ENCODE results near the gene CPVL. TPM values are rescaled to one million over a fixed set of nuclear protein-coding genes. Genes with fewer than 3 reads are reported as not detected.
A peak's percentile ranks its signal among the peaks of the same experiment; 100 is the strongest.

The CPVL gene
- total RNA-seq, 1 donor from 2014 or later, result not detected

DNA sequence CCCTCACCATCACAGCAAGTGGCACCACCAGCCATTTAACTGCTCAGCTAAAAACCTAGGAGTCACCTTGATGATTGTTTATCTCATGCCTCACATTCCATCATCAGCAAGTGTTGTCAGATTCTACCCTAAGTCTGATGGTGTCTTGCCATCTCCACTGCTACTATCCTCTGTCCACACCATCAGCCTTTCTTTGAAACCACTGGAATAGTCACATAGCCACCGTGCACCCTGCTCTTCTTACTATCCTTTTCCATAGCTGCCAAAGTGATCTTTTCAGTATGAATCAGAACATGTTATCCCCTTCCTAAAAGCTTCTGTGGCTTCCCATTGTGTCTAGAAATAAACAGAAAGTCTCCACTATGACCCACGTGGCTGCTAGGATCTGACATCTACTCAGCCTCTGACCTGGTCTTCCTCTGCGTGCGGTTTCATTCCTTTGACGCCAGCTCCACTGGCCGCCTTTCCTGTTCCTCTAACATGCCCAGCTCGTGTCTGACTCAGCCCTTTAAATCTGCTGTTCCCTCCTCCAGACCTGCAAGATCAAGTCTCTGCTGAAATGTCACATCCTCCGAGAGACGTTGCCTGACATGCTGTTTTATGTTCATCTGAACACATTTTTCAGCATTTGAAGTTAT lies 31.7 kb upstream of the CPVL start:
- no peaks in the 10 kb centered on the region for H3K9me3 Mint-ChIP-seq

DNA sequence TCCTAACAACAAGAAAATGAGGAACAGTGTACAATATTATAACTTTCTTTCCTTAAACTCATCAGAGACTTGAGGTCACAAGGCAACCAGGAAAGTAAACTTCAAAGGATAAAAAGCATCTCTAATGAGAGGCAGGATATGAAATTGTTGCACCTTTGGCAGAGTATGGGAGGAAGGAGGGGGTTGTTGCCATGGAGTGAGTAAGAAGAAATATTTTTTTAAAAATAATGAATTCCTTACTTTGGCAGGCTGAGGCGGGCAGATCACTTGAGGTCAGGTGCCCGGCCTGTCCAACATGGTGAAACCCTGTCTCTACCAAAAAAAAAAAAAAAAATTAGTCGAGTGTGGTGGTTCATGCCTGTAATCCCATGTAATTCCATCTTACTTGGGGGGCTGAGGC lies 27.1 kb upstream of the CPVL start:
- Mint-ChIP-seq H3K9me3 (no peaks in the 10 kb centered on the region), H3K27ac (no peak overlapping the region), H3K27me3 (ENCODE audit: low read depth) (peaks cover 8% of the 10 kb centered on the region), H3K4me3 (ENCODE audit: low read depth) (no peak overlapping the region), H3K36me3 (ENCODE audit: low read depth) (no peaks in the 10 kb centered on the region), H3K4me1 (ENCODE audit: low read depth) (peaks cover 10% of the 10 kb centered on the region)
- intact Hi-C loops (cut with micrococcal nuclease), result loop anchor here (10.0 kb wide), 1 partner anchor 101 kb away; no protein-coding TSS in a partner anchor
- DNase-seq (ENCODE audit: low spot score), result no peak

More for the DNA sequence above, 31.7 kb upstream of the CPVL start:
- no peak overlapping the region for H3K4me3 Mint-ChIP-seq (ENCODE audit: low read depth)
- intact Hi-C loops (cut with micrococcal nuclease), result loop anchor here (10.0 kb wide), 1 partner anchor 97 kb away; no protein-coding TSS in a partner anchor
- DNase-seq (ENCODE audit: low spot score), result no peak
- H3K27ac Mint-ChIP-seq, result peak overlapping the region; percentile 3
- H3K36me3 Mint-ChIP-seq (ENCODE audit: low read depth), result no peaks in the 10 kb centered on the region
- H3K4me1 Mint-ChIP-seq (ENCODE audit: low read depth), result peaks cover 10% of the 10 kb centered on the region
- peaks cover 16% of the 10 kb centered on the region for H3K27me3 Mint-ChIP-seq (ENCODE audit: low read depth)

DNA sequence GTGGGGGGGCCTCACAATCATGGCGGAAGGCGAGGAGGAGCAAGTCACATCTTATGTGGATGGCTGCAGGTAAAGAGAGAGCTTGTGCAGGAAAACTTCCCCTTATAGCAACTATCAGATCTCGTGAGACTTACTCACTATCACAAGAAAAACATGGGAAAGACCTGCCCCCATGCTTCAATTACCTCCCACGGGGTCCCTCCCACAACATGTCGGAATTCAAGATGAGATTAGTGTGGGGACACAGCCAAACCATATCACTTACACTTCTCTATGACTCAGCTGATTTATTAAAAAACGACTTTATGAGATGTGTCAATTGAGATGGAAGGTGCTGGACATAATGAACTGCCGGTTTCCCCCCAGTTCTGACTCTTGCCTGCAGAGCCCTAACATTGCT lies 24.4 kb upstream of the CPVL start:
- Mint-ChIP-seq H3K27me3 (ENCODE audit: low read depth) (peaks cover 5% of the 10 kb centered on the region), H3K4me1 (ENCODE audit: low read depth) (no peaks in the 10 kb centered on the region), H3K9me3 (no peaks in the 10 kb centered on the region), H3K36me3 (ENCODE audit: low read depth) (no peaks in the 10 kb centered on the region), H3K27ac (no peak overlapping the region), H3K4me3 (ENCODE audit: low read depth) (no peak overlapping the region)
- intact Hi-C loops (cut with micrococcal nuclease), result loop anchor here (10.0 kb wide), 1 partner anchor 104 kb away; no protein-coding TSS in a partner anchor
- no peak for DNase-seq (ENCODE audit: low spot score)

DNA sequence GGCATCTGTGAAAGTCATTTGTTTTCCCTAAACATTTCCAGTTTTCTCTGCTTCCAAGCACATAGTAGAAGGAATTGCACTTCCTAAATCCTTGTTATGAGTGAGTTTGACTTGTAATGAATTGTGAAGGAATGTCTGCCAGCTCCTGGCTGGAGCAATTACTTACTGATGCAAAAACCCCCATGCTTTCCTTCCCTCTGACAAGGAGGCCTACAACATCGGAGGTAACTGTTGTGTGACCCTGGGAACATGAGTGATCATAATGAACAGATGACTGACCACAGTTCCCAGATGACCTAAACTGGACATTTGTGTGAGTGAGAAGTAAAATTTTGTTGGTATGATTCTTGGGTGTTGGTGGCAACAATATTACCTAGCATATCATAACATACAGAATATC lies 21.4 kb upstream of the CPVL start:
- Mint-ChIP-seq H3K4me3 (ENCODE audit: low read depth) (no peak overlapping the region), H3K27me3 (ENCODE audit: low read depth) (peaks cover 3% of the 10 kb centered on the region), H3K4me1 (ENCODE audit: low read depth) (no peaks in the 10 kb centered on the region), H3K27ac (no peak overlapping the region), H3K9me3 (no peaks in the 10 kb centered on the region), H3K36me3 (ENCODE audit: low read depth) (no peaks in the 10 kb centered on the region)
- no peak for DNase-seq (ENCODE audit: low spot score)
- intact Hi-C loops (cut with micrococcal nuclease), result no loop called here

DNA sequence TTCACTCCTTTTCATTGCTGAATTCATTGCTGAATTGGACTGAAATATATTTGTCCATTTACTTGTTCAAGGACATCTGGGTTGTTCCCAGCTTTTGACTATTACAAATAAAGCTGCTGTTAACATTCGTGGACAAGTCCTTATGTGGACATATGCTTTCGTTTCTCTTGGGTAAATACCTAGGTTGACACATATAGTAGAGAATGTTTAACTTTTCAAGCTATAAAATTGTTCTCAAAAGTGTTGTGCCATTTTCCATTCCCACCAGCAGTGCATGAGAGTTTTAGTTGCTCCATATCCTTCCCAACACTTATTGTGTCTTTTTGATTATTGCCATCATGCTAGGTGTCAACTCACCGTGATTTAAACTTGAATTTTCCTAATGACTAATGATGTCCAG lies 17.5 kb upstream of the CPVL start:
- H3K4me3 Mint-ChIP-seq (ENCODE audit: low read depth), result no peak overlapping the region
- H3K27me3 Mint-ChIP-seq (ENCODE audit: low read depth), result peaks cover 5% of the 10 kb centered on the region
- no peaks in the 10 kb centered on the region for H3K4me1 Mint-ChIP-seq (ENCODE audit: low read depth)
- intact Hi-C loops (cut with micrococcal nuclease), result no loop called here
- no peak for DNase-seq (ENCODE audit: low spot score)
- H3K36me3 Mint-ChIP-seq (ENCODE audit: low read depth), result no peaks in the 10 kb centered on the region
- H3K9me3 Mint-ChIP-seq, result no peaks in the 10 kb centered on the region
- no peak overlapping the region for H3K27ac Mint-ChIP-seq

DNA sequence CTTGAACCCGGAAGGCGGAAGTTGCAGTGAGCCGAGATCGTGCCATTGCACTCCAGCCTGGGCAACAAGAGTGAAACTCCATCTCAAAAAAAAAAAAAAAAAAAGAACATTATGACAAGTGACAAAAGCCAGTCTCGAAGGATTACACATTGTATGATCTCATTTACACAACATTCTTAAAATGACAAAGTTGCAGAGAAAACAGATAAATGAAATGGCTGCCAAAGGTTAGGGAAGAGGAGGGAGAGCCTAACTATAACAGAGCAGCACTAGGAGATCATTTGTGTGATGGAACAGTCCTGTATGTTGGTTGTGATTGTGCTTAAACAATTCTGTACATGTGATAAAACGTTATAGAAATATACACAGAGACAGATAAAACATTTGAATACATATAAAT lies 16.2 kb upstream of the CPVL start:
- no peaks in the 10 kb centered on the region for H3K9me3 Mint-ChIP-seq
- intact Hi-C loops (cut with micrococcal nuclease), result no loop called here
- H3K4me3 Mint-ChIP-seq (ENCODE audit: low read depth), result no peak overlapping the region
- no peak for DNase-seq (ENCODE audit: low spot score)
- no peaks in the 10 kb centered on the region for H3K36me3 Mint-ChIP-seq (ENCODE audit: low read depth)
- no peak overlapping the region for H3K27ac Mint-ChIP-seq
- H3K27me3 Mint-ChIP-seq (ENCODE audit: low read depth), result peaks cover 10% of the 10 kb centered on the region
- H3K4me1 Mint-ChIP-seq (ENCODE audit: low read depth), result no peaks in the 10 kb centered on the region

DNA sequence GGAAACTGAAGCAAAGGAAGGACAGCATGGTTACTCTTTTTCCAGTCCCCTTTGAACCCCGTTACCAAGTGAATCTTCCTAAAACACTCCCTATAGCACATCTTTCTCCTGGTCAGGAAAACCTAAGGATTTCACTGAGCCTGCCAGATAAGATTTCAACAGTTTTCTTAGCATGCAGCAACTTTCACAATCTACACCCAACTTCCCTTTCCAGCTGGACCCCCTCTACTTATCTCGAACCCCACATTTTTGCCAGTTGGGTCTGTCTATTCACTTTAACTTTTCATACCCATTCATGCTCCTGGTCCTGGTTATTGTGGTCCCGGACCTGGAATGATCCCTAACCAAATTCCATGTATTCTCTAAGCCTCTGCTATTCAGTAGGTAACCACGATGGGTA lies 14.9 kb upstream of the CPVL start:
- H3K36me3 Mint-ChIP-seq (ENCODE audit: low read depth), result no peaks in the 10 kb centered on the region
- H3K9me3 Mint-ChIP-seq, result no peaks in the 10 kb centered on the region
- H3K27me3 Mint-ChIP-seq (ENCODE audit: low read depth), result peaks cover 9% of the 10 kb centered on the region
- intact Hi-C loops (cut with micrococcal nuclease), result no loop called here
- H3K4me3 Mint-ChIP-seq (ENCODE audit: low read depth), result no peak overlapping the region
- no peak for DNase-seq (ENCODE audit: low spot score)
- H3K4me1 Mint-ChIP-seq (ENCODE audit: low read depth), result peaks cover 7% of the 10 kb centered on the region
- H3K27ac Mint-ChIP-seq, result no peak overlapping the region

DNA sequence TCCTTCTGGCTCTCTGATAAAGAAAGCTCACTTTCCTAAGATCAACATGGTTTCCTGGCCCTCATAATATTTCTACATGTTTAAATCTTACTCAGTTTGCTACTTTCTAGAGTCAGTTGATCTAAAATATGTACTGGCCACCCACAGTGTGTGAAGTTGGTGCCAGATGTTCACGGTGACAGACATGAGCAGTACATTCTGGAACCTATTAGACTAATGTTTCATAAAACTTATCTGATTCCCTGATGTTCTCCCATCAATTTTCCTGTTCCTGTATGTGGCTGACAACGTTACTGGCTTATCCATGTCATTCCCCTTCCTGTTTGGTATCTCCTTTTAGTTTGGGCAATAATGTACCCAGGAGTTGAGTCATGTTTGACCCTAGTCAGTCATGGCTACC lies 13.7 kb upstream of the CPVL start:
- no peak overlapping the region for H3K27ac Mint-ChIP-seq
- H3K4me3 Mint-ChIP-seq (ENCODE audit: low read depth), result no peak overlapping the region
- no peak for DNase-seq (ENCODE audit: low spot score)
- intact Hi-C loops (cut with micrococcal nuclease), result no loop called here
- H3K4me1 Mint-ChIP-seq (ENCODE audit: low read depth), result peaks cover 7% of the 10 kb centered on the region
- H3K9me3 Mint-ChIP-seq, result no peaks in the 10 kb centered on the region
- H3K27me3 Mint-ChIP-seq (ENCODE audit: low read depth), result peaks cover 9% of the 10 kb centered on the region
- no peaks in the 10 kb centered on the region for H3K36me3 Mint-ChIP-seq (ENCODE audit: low read depth)

DNA sequence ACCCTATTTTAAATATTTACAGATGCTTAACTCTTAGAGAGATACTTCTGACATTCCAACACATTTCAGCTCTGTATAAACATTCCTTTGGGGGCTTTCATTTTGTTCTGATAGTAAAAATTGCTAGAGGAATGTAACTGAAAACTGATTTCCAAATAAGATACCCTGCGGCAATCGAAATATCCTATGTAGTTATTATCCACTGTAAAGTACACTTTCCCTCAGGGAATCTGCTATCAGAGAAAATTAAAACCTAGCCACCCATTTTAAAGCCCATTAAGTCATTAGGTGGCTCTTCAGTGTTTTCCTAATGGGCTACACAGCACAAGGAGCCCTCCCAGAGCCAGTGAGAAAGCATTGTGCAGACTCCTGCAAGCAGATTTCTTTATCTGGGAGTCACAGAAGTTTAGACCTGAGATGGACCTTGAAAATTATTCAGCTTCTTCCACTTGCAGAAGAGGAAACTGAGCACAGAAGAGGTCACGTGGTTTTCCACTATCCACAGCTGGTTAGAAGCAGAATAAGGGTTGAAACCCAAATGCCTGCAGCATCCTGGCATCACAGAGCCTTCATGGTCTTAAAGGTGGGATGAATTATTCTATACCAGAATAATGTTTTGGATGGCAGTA lies 12.6 kb upstream of the CPVL start:
- H3K4me1 Mint-ChIP-seq (ENCODE audit: low read depth), result peaks cover 7% of the 10 kb centered on the region
- H3K4me3 Mint-ChIP-seq (ENCODE audit: low read depth), result no peak overlapping the region
- peaks cover 9% of the 10 kb centered on the region for H3K27me3 Mint-ChIP-seq (ENCODE audit: low read depth)
- H3K9me3 Mint-ChIP-seq, result no peaks in the 10 kb centered on the region
- H3K36me3 Mint-ChIP-seq (ENCODE audit: low read depth), result no peaks in the 10 kb centered on the region
- H3K27ac Mint-ChIP-seq, result no peak overlapping the region
- intact Hi-C loops (cut with micrococcal nuclease), result no loop called here
- DNase-seq (ENCODE audit: low spot score), result no peak

DNA sequence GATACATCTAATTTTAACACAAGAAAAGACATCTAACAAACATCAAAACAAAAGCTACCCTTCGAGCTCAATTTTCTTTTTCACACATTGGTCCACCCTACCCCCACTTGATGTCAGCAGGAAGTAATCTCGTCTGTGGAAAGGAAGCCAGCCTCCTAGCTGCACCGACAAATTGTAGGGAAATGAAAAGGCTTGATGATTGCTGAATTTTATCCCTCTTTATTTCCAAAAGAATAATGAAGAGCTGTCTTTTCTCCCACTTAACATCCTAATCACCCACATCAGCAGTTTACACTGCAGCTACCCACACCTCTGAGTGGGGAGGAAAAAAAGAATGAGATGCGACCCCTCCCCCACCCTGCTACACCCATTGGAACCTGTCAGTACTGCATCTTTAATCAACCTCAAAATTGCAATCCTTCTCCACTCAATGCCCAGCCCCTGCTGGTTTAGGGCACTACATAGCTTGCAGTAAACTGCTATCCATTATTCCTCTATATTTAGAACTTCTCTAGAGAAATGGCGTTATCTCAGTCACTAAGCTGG lies 10.6 kb upstream of the CPVL start:
- peaks cover 7% of the 10 kb centered on the region for H3K4me1 Mint-ChIP-seq (ENCODE audit: low read depth)
- no peak overlapping the region for H3K4me3 Mint-ChIP-seq (ENCODE audit: low read depth)

DNA sequence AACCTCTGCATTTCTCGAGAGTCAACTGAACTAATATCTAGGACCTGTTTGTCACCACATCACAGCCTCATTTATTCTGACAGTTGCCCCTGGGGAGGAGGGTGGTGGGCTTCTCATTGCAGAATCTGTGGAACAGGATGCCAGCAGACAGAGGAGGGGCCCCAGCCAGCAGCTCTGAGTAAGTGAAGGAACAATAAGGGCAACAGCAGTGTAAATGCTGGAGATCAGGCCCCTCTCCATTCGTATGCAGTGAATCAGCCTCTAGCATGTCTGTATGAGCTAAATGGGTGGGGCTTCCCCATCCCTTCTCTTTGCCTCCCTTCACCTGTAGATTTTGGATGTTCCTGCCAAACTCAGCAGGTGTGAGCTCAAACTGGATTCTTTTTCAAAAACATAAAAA lies 7.7 kb upstream of the CPVL start:
- DNase-seq (ENCODE audit: low spot score), result no peak
- Mint-ChIP-seq H3K9me3 (no peaks in the 10 kb centered on the region), H3K36me3 (ENCODE audit: low read depth) (no peaks in the 10 kb centered on the region), H3K27ac (no peak overlapping the region), H3K4me3 (ENCODE audit: low read depth) (no peak overlapping the region), H3K27me3 (ENCODE audit: low read depth) (peaks cover 10% of the 10 kb centered on the region), H3K4me1 (ENCODE audit: low read depth) (peaks cover 7% of the 10 kb centered on the region)
- intact Hi-C loops (cut with micrococcal nuclease), result no loop called here

More for the DNA sequence above, 10.6 kb upstream of the CPVL start:
- H3K36me3 Mint-ChIP-seq (ENCODE audit: low read depth), result no peaks in the 10 kb centered on the region
- peaks cover 8% of the 10 kb centered on the region for H3K27me3 Mint-ChIP-seq (ENCODE audit: low read depth)
- no peak overlapping the region for H3K27ac Mint-ChIP-seq
- H3K9me3 Mint-ChIP-seq, result no peaks in the 10 kb centered on the region
- no peak for DNase-seq (ENCODE audit: low spot score)
- intact Hi-C loops (cut with micrococcal nuclease), result no loop called here

DNA sequence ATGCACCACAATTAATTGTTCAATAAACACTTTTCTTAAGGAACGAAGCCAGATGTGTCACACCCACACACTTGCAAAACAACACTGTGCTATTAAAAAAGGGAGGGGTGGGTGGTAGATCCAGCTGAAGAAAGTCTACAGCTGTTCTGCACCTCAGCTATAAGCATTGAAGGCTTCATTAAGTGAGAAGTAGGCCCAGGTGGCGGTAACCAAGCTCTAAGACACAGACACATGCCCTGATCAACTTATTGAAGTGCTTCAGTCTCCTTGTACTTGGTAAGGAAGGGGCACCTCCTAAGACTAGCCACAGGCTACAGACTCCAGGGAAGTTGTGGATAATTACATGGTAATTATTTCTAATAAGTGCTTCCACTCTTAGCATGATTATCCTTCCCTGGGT lies 4.5 kb upstream of the CPVL start:
- Mint-ChIP-seq H3K27ac (no peak overlapping the region), H3K4me1 (ENCODE audit: low read depth) (no peaks in the 10 kb centered on the region), H3K9me3 (no peaks in the 10 kb centered on the region), H3K36me3 (ENCODE audit: low read depth) (no peaks in the 10 kb centered on the region), H3K4me3 (ENCODE audit: low read depth) (no peak overlapping the region), H3K27me3 (ENCODE audit: low read depth) (peaks cover 24% of the 10 kb centered on the region)
- no peak for DNase-seq (ENCODE audit: low spot score)
- intact Hi-C loops (cut with micrococcal nuclease), result no loop called here

DNA sequence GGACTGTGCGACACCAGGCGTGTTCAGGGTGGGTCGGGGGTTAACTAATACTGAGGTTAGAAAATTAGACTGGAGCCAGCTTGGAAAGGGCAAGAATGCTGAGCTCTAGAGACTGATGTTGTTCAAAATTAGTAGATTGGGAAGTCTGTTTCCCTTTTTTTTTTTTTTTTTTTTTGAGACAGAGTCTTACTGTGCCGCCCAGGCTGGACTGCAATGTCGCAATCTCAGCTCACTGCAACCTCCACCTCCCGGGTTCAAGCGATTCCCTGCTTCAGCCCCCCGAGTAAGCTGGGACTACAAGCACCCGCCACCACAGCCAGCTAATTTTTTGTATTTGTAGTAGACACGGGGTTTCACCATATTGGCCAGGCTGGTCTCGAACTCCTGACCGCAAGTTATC lies 2.7 kb upstream of the CPVL start:
- Mint-ChIP-seq H3K9me3 (no peaks in the 10 kb centered on the region), H3K4me1 (ENCODE audit: low read depth) (no peaks in the 10 kb centered on the region), H3K27ac (no peak overlapping the region), H3K27me3 (ENCODE audit: low read depth) (peaks cover 31% of the 10 kb centered on the region), H3K36me3 (ENCODE audit: low read depth) (no peaks in the 10 kb centered on the region), H3K4me3 (ENCODE audit: low read depth) (no peak overlapping the region)
- intact Hi-C loops (cut with micrococcal nuclease), result no loop called here
- DNase-seq (ENCODE audit: low spot score), result no peak
